Activated T-cell treated with anti-CD3 and anti-CD28 coated beads, Interleukin-2, amount 50 U/mL, for 24 hours (primary cell): ENCODE data around the gene PC.

ENCODE experiments used
- DNase-seq: peaks from one replicate; pipeline ENCODE4 v3.0.0-alpha.2; 2020
- H3K27ac Mint-ChIP-seq: 2 replicates; pipeline ENCODE4 v1.8.0; 2020; ENCODE audit warnings: mild to moderate bottlenecking, mixed read lengths
- H3K27me3 Mint-ChIP-seq: 2 replicates; pipeline ENCODE4 v1.8.0; 2020; ENCODE audit warnings: mixed read lengths
- H3K36me3 Mint-ChIP-seq: 2 replicates; pipeline ENCODE4 v1.8.0; 2020; ENCODE audit warnings: low read depth, mixed read lengths
- H3K4me1 Mint-ChIP-seq: 2 replicates; pipeline ENCODE4 v1.8.0; 2020; ENCODE audit warnings: low read depth, mixed read lengths
- H3K4me3 Mint-ChIP-seq: 2 replicates; pipeline ENCODE4 v1.8.0; 2020; ENCODE audit warnings: mild to moderate bottlenecking, moderate library complexity, mixed read lengths
- H3K9me3 Mint-ChIP-seq: 2 replicates; pipeline ENCODE4 v1.8.0; 2020; ENCODE audit warnings: mixed read lengths

PC gene

DNA sequence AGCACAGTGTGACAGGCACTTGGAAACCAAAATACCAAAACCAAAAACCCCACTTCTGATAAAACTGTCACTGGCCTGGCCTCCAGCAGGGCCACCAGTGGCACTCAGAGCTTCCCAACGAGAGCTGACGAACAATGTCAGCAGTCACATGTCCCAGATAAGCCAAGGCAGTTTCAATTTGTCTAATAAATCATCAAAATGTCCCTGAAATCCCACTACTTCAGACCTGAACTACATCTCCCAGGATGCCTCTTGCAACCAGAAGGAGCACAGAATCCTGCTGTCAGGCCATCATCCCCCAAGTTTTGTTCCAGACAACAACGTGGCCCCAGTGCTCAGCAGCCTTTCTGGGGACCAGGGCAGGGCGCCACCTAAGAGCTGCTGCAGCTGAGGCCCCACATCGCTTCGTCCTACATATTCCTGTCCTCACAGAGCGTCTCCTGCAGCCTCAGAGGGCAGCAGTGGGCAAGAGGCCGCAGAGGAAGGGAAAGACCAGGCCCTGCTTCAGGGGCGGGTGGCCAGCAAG is 76.2 kb downstream of the PC start:
- Mint-ChIP-seq H3K27me3 (no peaks in the 10 kb centered on the region), H3K9me3 (no peaks in the 10 kb centered on the region), H3K36me3 (no peaks in the 10 kb centered on the region), H3K4me1 (peaks cover 14% of the 10 kb centered on the region), H3K27ac (no peak overlapping the region), H3K4me3 (no peak overlapping the region)
- no peak for DNase-seq

DNA sequence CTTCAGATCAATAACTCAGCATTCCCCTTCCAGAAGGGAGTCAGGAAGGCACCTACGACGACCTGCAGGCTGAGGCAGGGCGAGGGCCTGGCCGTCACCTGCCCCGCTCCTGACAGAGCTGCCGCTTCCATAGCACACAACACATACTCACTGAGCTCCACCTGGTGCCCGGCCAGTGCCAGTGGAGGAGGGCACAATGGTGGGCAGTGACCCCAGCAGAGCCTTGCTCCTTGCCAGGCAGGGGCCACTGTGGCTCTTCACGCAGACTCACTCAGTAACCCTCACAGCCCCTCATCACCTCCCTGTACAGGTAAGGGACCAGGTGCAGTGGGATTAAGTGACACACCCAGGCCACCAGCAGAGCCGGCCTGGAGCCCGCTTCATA is 76.7 kb downstream of the PC start:
- Mint-ChIP-seq H3K4me3 (no peak overlapping the region), H3K4me1 (peaks cover 14% of the 10 kb centered on the region), H3K36me3 (no peaks in the 10 kb centered on the region), H3K27me3 (no peaks in the 10 kb centered on the region), H3K27ac (no peak overlapping the region), H3K9me3 (no peaks in the 10 kb centered on the region)
- DNase-seq = no peak

DNA sequence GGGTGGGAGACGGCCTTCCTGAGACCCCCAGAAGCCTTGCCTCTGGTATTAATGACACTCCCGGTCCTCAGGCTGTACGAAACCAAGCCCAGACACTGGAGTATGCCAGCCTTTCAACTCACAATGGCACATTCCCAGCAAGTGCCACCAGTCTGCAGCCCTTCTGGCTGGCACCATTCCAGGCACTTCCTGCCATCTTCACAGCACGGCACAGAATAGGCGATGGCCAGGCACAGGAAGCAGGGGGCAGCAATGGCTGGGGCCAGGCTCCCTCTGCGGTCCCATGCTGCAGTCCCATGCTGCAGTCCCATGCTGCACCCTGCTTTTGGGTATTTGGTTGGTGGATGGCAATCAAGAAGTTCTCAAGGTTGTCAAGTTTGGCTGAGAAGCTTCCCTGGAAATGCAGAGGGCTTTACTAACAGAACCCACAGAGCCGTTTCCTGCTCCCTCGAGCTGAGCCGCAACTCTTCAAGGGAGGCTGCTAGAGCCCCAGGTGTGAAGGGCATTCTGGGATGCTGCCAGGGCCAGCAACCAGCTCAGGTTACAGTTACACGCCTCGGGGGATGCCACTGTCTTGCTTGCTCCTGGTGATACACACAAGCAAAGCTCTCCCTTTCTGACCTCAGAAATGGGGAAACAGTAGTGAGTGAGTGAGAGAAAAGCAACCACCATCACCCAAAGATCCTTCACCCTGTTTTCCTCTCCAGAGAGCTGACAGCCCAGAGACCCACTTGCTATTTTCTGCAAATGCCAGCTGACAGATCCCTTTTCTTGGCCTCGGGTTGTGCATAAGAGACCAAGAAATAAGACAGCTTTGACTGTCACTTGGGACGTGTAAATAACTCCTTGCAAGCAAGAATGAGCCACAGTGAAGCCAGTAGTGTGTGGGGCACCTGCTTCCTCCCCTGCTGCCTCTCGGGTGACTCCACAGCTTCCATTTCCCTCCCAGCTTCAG is 77.4 kb downstream of the PC start:
- Mint-ChIP-seq H3K36me3 (no peaks in the 10 kb centered on the region), H3K27ac (no peak overlapping the region), H3K4me1 (peaks cover 14% of the 10 kb centered on the region), H3K27me3 (no peaks in the 10 kb centered on the region), H3K9me3 (no peaks in the 10 kb centered on the region), H3K4me3 (no peak overlapping the region)
- no peak for DNase-seq

DNA sequence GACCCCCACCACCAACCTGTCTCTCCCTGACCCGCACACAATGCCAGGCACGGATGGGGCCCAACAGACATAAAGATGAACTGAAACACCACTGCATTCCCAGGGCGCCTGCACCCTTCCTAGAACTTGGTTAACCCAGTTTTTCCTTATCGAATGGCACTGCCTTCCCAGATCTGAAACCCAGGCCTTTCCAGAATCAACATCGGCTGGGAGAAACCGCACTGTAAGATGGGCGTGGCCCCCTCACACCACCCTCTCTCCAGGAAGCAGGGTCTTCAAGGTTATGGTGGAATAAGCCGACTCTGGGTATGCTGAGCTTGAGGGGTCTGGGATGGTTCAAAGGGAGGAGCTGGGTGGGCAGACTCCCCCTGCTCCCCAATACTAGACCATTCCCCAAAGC is 78.2 kb downstream of the PC start:
- no peak overlapping the region for H3K4me3 Mint-ChIP-seq
- H3K27ac Mint-ChIP-seq = no peak overlapping the region

DNA sequence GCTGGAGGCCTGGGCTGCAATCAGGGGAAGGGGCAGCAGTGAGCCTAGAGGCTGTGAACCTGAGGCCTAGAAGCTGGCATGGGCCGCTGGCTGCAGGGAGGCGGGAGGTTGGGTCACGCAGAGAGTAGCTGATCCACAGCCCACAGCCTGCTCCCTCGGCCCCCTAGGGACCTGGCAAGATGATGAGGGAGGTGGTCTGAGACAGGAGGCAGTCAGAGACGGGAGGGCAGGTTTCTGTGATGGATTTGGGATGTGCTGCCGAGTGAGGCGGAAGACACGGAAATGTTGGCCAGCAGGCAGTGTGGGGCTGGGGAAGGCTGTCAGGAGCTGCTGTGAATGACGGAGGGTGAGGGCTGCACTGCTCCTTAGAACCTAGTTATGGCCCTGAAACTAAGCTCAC is 78.6 kb downstream of the PC start:
- Mint-ChIP-seq H3K27ac (no peak overlapping the region), H3K36me3 (no peaks in the 10 kb centered on the region)

More for the DNA sequence above, 78.2 kb downstream of the PC start:
- Mint-ChIP-seq H3K36me3 (no peaks in the 10 kb centered on the region), H3K4me1 (peaks cover 14% of the 10 kb centered on the region), H3K9me3 (no peaks in the 10 kb centered on the region), H3K27me3 (no peaks in the 10 kb centered on the region)
- DNase-seq = no peak

DNA sequence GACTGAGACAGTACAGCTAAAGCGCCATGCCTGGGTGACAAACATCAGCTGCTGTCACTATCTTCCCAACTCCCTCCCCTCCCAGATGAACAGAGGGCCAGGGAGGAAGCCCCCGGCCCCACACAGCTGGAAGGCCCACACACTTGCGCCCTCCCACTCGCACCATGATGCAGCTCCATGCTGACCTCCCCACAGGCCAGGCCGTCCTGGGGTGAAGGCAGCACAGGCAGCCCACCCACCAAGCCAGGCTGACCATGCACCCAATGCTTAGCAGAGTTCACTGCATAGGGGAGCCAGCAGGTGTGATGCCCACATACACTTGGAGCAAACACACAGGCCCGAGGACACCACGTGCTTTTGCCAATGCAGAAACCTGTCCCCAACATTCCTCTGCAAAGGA is 79.2 kb downstream of the PC start:
- H3K36me3 Mint-ChIP-seq = no peaks in the 10 kb centered on the region
- no peaks in the 10 kb centered on the region for H3K27me3 Mint-ChIP-seq
- peaks cover 14% of the 10 kb centered on the region for H3K4me1 Mint-ChIP-seq
- no peak overlapping the region for H3K27ac Mint-ChIP-seq
- DNase-seq = no peak
- no peak overlapping the region for H3K4me3 Mint-ChIP-seq
- H3K9me3 Mint-ChIP-seq = no peaks in the 10 kb centered on the region

More for the DNA sequence above, 78.6 kb downstream of the PC start:
- no peaks in the 10 kb centered on the region for H3K27me3 Mint-ChIP-seq
- no peak overlapping the region for H3K4me3 Mint-ChIP-seq
- DNase-seq = no peak
- no peaks in the 10 kb centered on the region for H3K9me3 Mint-ChIP-seq
- H3K4me1 Mint-ChIP-seq = peaks cover 14% of the 10 kb centered on the region

DNA sequence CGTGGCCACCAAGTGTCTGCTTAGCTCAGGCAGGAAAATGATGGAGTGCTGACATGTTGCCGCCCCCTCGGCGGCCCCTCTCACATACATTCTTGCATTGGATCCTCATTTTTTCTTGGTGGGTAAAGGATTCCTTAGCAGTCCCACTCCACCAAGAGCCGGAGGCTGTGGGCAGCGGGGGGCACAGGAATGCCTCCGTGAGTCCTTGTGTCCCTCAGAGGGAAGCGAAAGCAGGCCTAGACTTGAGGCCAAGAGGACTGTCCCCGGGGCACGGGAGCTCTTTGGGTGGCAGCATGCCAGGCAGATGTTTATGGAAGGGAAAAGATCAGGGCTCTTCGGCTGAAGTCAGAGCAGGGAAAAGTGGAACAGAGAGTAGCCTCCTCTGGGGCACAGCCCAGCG is 79.7 kb downstream of the PC start:
- Mint-ChIP-seq H3K27ac (no peak overlapping the region), H3K4me1 (peaks cover 14% of the 10 kb centered on the region), H3K27me3 (no peaks in the 10 kb centered on the region), H3K36me3 (no peaks in the 10 kb centered on the region), H3K4me3 (no peak overlapping the region), H3K9me3 (no peaks in the 10 kb centered on the region)
- DNase-seq = no peak

DNA sequence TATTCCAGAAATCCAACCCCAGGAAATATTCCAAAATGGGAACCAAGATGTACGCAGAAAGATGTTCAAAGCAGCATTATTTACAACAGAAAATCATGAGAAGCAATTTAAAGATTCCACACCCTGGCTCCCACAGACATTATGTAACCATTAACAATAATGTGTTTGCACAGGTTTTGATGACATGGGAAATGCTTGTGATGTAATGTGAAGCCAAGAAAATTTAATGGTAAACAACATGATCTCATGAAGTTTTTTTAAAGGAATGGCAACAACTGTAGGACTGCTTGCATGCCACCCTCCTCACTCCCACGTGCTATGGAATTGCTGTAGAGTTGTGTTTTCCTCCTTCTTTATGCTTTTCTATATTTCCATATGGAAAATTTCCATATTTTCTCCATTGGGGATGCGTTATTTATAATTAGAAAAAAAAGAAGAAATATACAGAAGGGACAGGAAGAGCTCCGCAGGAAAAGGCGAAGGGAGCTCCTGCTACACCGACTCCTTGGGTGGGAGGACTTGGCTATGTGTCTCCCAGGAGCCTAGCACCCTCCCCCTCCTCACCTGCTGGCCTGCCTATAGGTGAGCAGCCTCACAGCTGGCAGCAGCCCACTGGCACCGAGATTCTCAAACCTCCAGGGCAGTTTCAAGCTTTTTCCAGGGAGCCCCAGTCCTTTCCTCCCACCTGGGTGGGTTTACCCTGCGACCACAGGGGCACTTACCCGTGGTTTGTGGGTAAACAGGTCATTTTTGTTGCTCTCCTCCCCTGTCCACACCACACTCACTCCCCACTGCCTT is 80.4 kb downstream of the PC start:
- peaks cover 14% of the 10 kb centered on the region for H3K4me1 Mint-ChIP-seq
- no peak for DNase-seq
- H3K4me3 Mint-ChIP-seq = no peak overlapping the region
- H3K9me3 Mint-ChIP-seq = no peaks in the 10 kb centered on the region
- no peaks in the 10 kb centered on the region for H3K36me3 Mint-ChIP-seq
- H3K27me3 Mint-ChIP-seq = no peaks in the 10 kb centered on the region
- H3K27ac Mint-ChIP-seq = no peak overlapping the region

DNA sequence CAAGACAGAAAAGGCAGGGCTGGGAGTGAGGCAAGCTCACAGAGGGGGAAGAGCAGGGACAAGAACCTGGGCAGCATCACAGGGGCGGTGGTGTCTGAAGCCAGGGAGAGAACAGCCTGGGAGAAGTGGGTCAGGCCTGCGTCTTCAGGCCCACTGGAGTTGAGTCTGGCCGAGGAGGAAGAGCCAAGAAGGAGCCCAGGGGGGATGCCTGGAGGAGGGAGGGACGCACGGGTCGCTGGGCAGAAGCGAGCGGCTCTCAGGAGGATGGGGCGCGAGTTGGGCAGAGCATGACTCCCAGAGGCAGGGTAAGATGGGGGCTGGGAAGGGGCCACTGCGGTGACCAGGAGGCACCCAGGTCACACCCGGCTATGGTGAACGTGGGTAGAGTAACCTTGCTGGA is 82.8 kb downstream of the PC start:
- peaks cover 5% of the 10 kb centered on the region for H3K36me3 Mint-ChIP-seq
- DNase-seq = no peak
- peaks cover 3% of the 10 kb centered on the region for H3K4me1 Mint-ChIP-seq
- no peak overlapping the region for H3K4me3 Mint-ChIP-seq
- H3K27me3 Mint-ChIP-seq = no peaks in the 10 kb centered on the region
- no peak overlapping the region for H3K27ac Mint-ChIP-seq
- H3K9me3 Mint-ChIP-seq = no peaks in the 10 kb centered on the region

DNA sequence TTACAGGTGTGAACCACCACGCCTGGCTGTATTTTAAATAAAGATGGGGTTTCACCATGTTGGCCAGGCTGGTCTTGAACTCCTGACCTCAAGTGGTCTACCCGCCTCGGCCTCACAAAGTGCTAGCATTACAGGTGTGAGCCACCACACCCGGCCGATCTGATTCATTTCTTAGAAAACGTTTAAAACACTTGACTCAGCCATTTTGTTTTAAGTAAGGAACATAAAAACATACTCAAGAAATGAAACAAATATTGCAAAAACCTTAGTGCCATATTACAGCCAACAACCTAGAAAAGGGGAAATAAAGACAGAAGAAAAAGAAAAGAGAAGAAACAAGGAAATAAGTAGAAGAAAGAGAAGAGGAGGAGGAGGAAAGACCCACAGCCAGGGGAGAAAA is 84.0 kb downstream of the PC start:
- H3K36me3 Mint-ChIP-seq = peaks cover 5% of the 10 kb centered on the region
- no peaks in the 10 kb centered on the region for H3K27me3 Mint-ChIP-seq
- no peak for DNase-seq
- peaks cover 4% of the 10 kb centered on the region for H3K4me1 Mint-ChIP-seq
- H3K27ac Mint-ChIP-seq = no peak overlapping the region
- no peaks in the 10 kb centered on the region for H3K9me3 Mint-ChIP-seq
- no peak overlapping the region for H3K4me3 Mint-ChIP-seq

DNA sequence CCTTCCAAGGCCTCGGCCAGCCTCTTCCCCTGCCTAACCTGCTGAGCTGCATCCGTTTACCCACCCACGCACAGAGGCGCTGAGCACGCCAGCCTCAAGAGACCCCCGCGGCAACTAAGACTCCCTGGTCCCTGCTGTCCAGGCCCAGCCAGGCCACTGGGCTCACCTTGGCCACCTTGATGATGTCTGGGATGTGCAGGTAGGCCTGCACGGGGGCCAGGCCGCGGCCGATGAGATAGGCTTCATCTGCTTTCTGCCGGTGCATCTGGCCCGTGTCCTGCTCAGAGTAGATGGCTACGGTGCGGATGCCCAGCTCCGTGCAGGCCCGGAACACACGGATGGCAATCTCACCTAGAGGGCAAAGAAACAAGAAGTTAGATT is 86.7 kb downstream of the PC start:
- Mint-ChIP-seq H3K27me3 (no peaks in the 10 kb centered on the region), H3K27ac (no peak overlapping the region), H3K9me3 (no peaks in the 10 kb centered on the region), H3K36me3 (peaks cover 5% of the 10 kb centered on the region), H3K4me1 (peaks cover 16% of the 10 kb centered on the region), H3K4me3 (no peak overlapping the region)
- DNase-seq = no peak

DNA sequence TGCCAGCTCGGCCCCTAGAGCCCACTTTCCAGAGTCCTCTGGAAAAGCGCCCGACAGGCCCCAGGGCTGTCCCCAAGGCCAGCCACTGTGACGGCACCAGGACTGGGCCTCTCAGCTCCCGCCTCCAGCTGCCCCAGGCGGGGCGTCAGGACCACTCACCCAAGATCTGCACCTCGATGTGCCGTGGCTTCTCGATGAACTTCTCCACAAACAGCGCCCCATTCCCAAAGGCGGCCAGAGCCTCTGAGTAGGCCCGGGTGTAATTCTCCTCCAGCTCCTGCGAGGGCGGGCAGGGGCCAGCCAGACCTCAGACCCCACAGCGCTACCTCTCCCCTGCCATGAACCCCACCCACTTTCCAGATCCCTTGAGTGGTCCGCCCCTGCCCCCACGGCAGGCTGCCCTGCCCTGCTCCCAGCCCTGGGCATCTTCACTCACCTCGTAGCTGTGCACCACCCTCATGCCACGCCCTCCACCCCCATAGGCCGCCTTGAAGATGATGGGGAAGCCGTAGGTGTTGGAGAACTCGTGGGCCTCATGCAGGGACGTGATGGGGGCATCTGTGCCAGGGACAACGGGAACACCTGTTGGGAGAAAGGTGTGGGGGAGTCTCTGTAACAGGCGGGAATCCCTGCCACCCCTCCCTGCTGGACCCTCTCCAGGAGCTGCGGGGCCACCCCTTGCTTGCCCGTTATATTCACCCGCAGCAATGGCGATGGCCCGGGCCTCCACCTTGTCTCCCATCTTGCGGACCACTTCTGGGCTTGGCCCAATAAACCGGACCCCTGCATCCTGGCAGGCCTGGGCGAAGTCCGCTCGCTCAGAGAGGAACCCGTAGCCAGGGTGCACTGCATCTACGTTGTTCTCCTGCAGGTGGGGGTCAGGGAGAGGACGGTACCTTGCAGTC is 87.3 kb downstream of the PC start:
- no peak overlapping the region for H3K4me3 Mint-ChIP-seq
- no peaks in the 10 kb centered on the region for H3K27me3 Mint-ChIP-seq
- DNase-seq = no peak
- no peak overlapping the region for H3K27ac Mint-ChIP-seq
- H3K9me3 Mint-ChIP-seq = no peaks in the 10 kb centered on the region
- peaks cover 5% of the 10 kb centered on the region for H3K36me3 Mint-ChIP-seq
- peaks cover 16% of the 10 kb centered on the region for H3K4me1 Mint-ChIP-seq

DNA sequence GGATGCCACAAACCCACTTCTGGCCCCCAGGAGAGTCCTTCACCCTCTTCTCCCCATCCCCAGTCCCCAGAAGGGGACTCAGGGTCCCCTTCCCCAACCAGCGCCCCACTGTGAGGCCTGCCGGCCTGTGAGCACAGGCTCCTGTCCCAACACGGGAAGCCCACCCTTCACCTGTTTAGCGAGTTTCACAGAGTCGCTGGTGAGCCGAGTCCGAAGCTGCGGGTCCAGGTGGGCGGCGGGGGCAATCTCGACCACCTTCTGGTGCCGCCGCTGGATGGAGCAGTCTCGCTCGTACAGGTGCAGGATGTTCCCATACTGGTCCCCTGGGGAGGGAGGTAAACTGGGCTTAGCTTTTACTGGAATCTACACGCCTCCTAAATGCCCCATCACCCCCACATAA is 88.1 kb downstream of the PC start:
- no peak overlapping the region for H3K27ac Mint-ChIP-seq
- H3K36me3 Mint-ChIP-seq = peaks cover 5% of the 10 kb centered on the region
- no peak for DNase-seq
- H3K27me3 Mint-ChIP-seq = no peaks in the 10 kb centered on the region
- H3K4me1 Mint-ChIP-seq = peaks cover 16% of the 10 kb centered on the region
- no peaks in the 10 kb centered on the region for H3K9me3 Mint-ChIP-seq
- H3K4me3 Mint-ChIP-seq = no peak overlapping the region

DNA sequence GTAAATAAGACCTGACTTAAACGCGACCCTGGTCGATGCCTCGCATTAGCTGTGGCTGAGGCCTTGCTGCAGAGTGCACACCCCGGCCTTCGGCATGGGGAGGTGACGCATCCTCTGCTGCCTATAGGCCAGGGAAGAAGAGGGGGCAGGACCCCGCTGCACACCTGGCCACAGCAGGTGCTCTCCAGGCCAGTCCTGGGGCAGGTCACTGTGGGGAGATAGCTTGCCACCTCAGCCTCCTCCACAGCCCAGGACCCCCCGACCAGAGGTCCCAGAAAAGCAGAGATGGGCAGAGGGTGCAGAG is 88.7 kb downstream of the PC start:
- no peaks in the 10 kb centered on the region for H3K27me3 Mint-ChIP-seq
- no peak overlapping the region for H3K27ac Mint-ChIP-seq
- no peaks in the 10 kb centered on the region for H3K9me3 Mint-ChIP-seq
- no peak for DNase-seq
- H3K36me3 Mint-ChIP-seq = peaks cover 5% of the 10 kb centered on the region
- peaks cover 16% of the 10 kb centered on the region for H3K4me1 Mint-ChIP-seq
- H3K4me3 Mint-ChIP-seq = no peak overlapping the region
